ENCODE measurements around the gene C5orf22.
"Not testable (repeated sequence)": the region's sequence is repeated elsewhere in the genome, so short reads cannot be mapped to it uniquely, and the experiment has no call there.

Gene C5orf22

DNA sequence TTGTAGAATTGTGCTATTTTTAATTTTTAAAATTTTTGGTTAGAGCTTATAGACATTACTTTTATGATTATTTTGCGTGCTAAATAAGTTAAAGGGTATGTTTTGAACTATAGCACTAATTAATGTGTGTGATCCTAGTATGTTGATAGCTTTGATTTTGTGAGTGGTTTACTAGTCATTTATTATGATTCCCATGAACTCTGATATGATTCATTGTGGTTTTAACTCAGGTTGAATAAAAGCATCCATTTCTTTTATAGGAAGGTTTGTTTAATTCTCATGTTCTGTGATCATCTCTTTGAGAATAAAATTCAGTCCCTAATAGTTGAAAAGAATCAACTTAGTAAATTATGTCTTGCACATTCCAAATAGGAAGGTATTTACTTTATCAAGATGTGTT lies 22.5 kb downstream of the C5orf22 start:
- peaks cover 34% of the 10 kb centered on the region for H3K36me3 ChIP-seq (ENCODE audit: insufficient read depth, low read length)
- no peaks in the 10 kb centered on the region for H3K27me3 ChIP-seq (ENCODE audit: control insufficient read depth, insufficient read depth, low read length)
- peaks cover 12% of the 10 kb centered on the region for H3K4me1 ChIP-seq (ENCODE audit: control insufficient read depth, insufficient read depth, low read length)
- H3K4me2 ChIP-seq (ENCODE audit: low read length), result no peak overlapping the region
- no peaks in the 10 kb centered on the region for H3K9me3 ChIP-seq (replicated peaks; ENCODE audit: low read length)
- no peak overlapping the region for H3K4me3 ChIP-seq (ENCODE audit: low read length)
- H3K9ac ChIP-seq (ENCODE audit: low read depth, low read length), result no peak overlapping the region

GRCh38 chr5:31556461-31556860 lies 24.4 kb downstream of the C5orf22 start:
- H3K36me3 ChIP-seq (ENCODE audit: insufficient read depth, low read length), result peaks cover 28% of the 10 kb centered on the region
- H3K4me1 ChIP-seq (ENCODE audit: control insufficient read depth, insufficient read depth, low read length), result peaks cover 12% of the 10 kb centered on the region
- no peaks in the 10 kb centered on the region for H3K27me3 ChIP-seq (ENCODE audit: control insufficient read depth, insufficient read depth, low read length)
- H3K9me3 ChIP-seq (replicated peaks; ENCODE audit: low read length), result no peaks in the 10 kb centered on the region
- no peak overlapping the region for H3K4me2 ChIP-seq (ENCODE audit: low read length)
- H3K4me3 ChIP-seq (ENCODE audit: low read length), result no peak overlapping the region
- H3K9ac ChIP-seq (ENCODE audit: low read depth, low read length), result no peak overlapping the region

- H3K4me1 ChIP-seq (ENCODE audit: control insufficient read depth, insufficient read depth, low read length), result no peaks in the 10 kb centered on the region
- H3K9ac ChIP-seq (ENCODE audit: low read depth, low read length), result no peak overlapping the region
- H3K4me2 ChIP-seq (ENCODE audit: low read length), result no peak overlapping the region
- no peak overlapping the region for H3K4me3 ChIP-seq (ENCODE audit: low read length)
- no peaks in the 10 kb centered on the region for H3K27me3 ChIP-seq (ENCODE audit: control insufficient read depth, insufficient read depth, low read length)
- peaks cover 7% of the 10 kb centered on the region for H3K36me3 ChIP-seq (ENCODE audit: insufficient read depth, low read length)
- no peaks in the 10 kb centered on the region for H3K9me3 ChIP-seq (replicated peaks; ENCODE audit: low read length)
Measured at GRCh38 chr5:31559942-31560341, 27.8 kb downstream of the C5orf22 start.

DNA sequence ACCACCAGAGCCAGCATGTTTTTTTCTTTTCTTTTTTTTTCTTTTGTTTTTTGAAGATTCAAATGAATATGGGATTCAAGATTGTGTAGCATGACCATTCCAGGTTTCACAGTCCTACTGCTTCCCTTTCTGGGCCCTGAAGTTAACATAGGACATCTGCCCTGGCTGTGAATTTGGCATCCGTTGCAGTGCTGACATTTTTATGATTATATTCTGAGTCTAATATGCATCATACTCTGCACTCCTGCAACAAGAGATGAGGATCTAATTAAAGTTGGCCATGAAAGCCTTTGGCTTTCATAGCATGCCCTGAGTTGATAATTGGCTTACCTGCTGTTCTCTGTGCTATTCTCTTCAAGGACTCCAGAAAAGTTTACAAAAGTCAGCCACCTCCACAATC lies 29.8 kb downstream of the C5orf22 start:
- Histone ChIP-seq H3K4me1 (ENCODE audit: control insufficient read depth, insufficient read depth, low read length) (no peaks in the 10 kb centered on the region), H3K27me3 (ENCODE audit: control insufficient read depth, insufficient read depth, low read length) (no peaks in the 10 kb centered on the region), H3K9me3 (replicated peaks; ENCODE audit: low read length) (no peaks in the 10 kb centered on the region), H3K36me3 (ENCODE audit: insufficient read depth, low read length) (peaks cover 1% of the 10 kb centered on the region), H3K4me3 (ENCODE audit: low read length) (no peak overlapping the region), H3K4me2 (ENCODE audit: low read length) (no peak overlapping the region), H3K9ac (ENCODE audit: low read depth, low read length) (no peak overlapping the region)

- Histone ChIP-seq H3K4me3 (ENCODE audit: low read length) (no peak overlapping the region), H3K4me1 (ENCODE audit: control insufficient read depth, insufficient read depth, low read length) (no peaks in the 10 kb centered on the region), H3K27me3 (ENCODE audit: control insufficient read depth, insufficient read depth, low read length) (no peaks in the 10 kb centered on the region), H3K9ac (ENCODE audit: low read depth, low read length) (no peak overlapping the region), H3K36me3 (ENCODE audit: insufficient read depth, low read length) (no peaks in the 10 kb centered on the region), H3K9me3 (replicated peaks; ENCODE audit: low read length) (no peaks in the 10 kb centered on the region), H3K4me2 (ENCODE audit: low read length) (no peak overlapping the region)
Measured at GRCh38 chr5:31563216-31563615, 31.1 kb downstream of the C5orf22 start.

GRCh38 chr5:31566362-31566761 lies 34.3 kb downstream of the C5orf22 start:
- not testable (repeated sequence) for H3K4me2 ChIP-seq (ENCODE audit: low read length); H3K36me3 ChIP-seq (ENCODE audit: insufficient read depth, low read length); H3K4me3 ChIP-seq (ENCODE audit: low read length); H3K4me1 ChIP-seq (ENCODE audit: control insufficient read depth, insufficient read depth, low read length); H3K9ac ChIP-seq (ENCODE audit: low read depth, low read length); H3K27me3 ChIP-seq (ENCODE audit: control insufficient read depth, insufficient read depth, low read length); H3K9me3 ChIP-seq (replicated peaks; ENCODE audit: low read length)

DNA sequence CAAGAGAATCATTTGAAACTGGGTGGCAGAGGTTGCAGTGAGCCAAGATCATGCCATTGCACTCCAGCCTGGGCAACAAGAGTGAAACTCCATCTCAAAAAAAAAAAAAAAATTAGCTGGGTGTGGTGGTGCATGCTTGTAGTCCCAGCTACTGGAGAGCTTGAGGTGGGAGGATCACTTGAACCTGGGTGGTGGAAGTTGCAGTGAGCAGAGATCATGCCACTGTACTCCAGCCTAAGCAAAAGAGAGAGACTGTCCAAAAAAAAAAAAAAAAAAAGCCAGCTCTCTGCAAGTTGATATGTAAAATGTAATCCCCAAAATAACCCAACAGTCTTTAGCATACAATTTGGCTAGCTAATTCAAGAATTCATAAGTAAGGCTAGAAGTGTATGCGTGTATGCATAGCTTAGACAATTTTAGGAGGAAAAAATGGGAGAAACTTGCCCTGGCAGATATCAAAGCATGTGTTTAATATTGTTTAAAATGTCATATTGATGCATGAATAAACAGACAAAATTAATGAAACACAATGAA lies 36.3 kb downstream of the C5orf22 start:
- Histone ChIP-seq H3K4me2 (ENCODE audit: low read length) (no peak overlapping the region), H3K4me1 (ENCODE audit: control insufficient read depth, insufficient read depth, low read length) (no peaks in the 10 kb centered on the region), H3K36me3 (ENCODE audit: insufficient read depth, low read length) (no peaks in the 10 kb centered on the region), H3K9me3 (replicated peaks; ENCODE audit: low read length) (no peaks in the 10 kb centered on the region), H3K9ac (ENCODE audit: low read depth, low read length) (no peak overlapping the region), H3K27me3 (ENCODE audit: control insufficient read depth, insufficient read depth, low read length) (no peaks in the 10 kb centered on the region), H3K4me3 (ENCODE audit: low read length) (no peak overlapping the region)

GRCh38 chr5:31569068-31569467 lies 37.0 kb downstream of the C5orf22 start:
- Histone ChIP-seq H3K36me3 (ENCODE audit: insufficient read depth, low read length) (no peaks in the 10 kb centered on the region), H3K27me3 (ENCODE audit: control insufficient read depth, insufficient read depth, low read length) (no peaks in the 10 kb centered on the region), H3K4me1 (ENCODE audit: control insufficient read depth, insufficient read depth, low read length) (no peaks in the 10 kb centered on the region), H3K4me2 (ENCODE audit: low read length) (no peak overlapping the region), H3K9me3 (replicated peaks; ENCODE audit: low read length) (no peaks in the 10 kb centered on the region), H3K4me3 (ENCODE audit: low read length) (no peak overlapping the region), H3K9ac (ENCODE audit: low read depth, low read length) (no peak overlapping the region)

DNA sequence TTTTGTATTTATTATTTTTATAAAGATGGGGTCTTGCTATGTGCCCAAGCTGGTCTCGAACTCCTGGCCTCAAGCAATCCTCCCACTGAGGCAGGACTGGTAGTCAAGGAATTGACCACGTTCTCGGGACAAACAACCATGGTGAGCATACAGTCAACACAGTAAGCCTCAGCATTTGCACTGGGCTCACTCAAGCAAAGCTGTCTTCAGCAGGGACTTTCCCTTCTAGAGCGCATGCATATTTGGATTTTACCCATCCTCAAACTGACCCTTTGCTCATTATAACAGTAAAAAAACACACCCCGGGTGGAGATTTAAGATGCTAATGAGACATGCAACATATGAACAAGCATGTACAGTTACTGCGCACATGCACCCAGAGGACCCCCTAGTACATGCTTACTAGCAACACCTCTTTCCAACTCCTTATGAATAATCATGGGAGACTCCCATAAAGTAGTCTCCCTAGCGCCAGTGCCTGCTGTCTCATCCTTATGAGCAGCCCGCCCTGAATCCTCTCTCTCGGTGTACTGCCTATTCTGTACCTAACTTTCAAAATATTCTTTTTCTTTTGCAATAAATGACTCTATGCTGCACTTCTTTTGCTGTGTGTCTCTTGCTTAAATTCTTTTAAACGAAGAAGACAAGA lies 41.5 kb downstream of the C5orf22 start:
- no peaks in the 10 kb centered on the region for H3K9me3 ChIP-seq (replicated peaks; ENCODE audit: low read length)
- no peaks in the 10 kb centered on the region for H3K4me1 ChIP-seq (ENCODE audit: control insufficient read depth, insufficient read depth, low read length)
- no peak overlapping the region for H3K4me3 ChIP-seq (ENCODE audit: low read length)
- H3K4me2 ChIP-seq (ENCODE audit: low read length), result no peak overlapping the region
- H3K9ac ChIP-seq (ENCODE audit: low read depth, low read length), result no peak overlapping the region
- H3K27me3 ChIP-seq (ENCODE audit: control insufficient read depth, insufficient read depth, low read length), result peaks cover 16% of the 10 kb centered on the region
- H3K36me3 ChIP-seq (ENCODE audit: insufficient read depth, low read length), result no peaks in the 10 kb centered on the region

DNA sequence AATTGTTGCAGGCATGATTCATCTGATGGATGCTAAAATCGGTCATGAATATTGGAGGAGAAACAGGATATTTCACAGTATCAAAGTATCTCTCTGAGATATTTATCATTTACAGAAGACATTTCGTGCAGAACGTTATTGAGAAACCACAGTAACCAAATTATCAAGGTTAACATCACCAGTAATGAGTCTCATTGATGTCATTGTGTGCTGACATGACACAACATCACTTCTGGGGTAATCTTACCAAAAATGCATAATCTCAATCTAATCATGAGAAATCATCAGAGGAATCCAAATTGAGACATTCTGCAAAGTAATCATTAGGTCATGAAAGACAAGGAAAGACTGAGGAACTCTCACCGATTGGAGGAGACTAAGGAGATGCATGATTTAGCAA lies 42.7 kb downstream of the C5orf22 start:
- H3K27me3 ChIP-seq (ENCODE audit: control insufficient read depth, insufficient read depth, low read length), result peaks cover 16% of the 10 kb centered on the region
- H3K36me3 ChIP-seq (ENCODE audit: insufficient read depth, low read length), result no peaks in the 10 kb centered on the region
- no peaks in the 10 kb centered on the region for H3K9me3 ChIP-seq (replicated peaks; ENCODE audit: low read length)
- H3K4me2 ChIP-seq (ENCODE audit: low read length), result no peak overlapping the region
- no peaks in the 10 kb centered on the region for H3K4me1 ChIP-seq (ENCODE audit: control insufficient read depth, insufficient read depth, low read length)
- H3K9ac ChIP-seq (ENCODE audit: low read depth, low read length), result no peak overlapping the region
- H3K4me3 ChIP-seq (ENCODE audit: low read length), result no peak overlapping the region

DNA sequence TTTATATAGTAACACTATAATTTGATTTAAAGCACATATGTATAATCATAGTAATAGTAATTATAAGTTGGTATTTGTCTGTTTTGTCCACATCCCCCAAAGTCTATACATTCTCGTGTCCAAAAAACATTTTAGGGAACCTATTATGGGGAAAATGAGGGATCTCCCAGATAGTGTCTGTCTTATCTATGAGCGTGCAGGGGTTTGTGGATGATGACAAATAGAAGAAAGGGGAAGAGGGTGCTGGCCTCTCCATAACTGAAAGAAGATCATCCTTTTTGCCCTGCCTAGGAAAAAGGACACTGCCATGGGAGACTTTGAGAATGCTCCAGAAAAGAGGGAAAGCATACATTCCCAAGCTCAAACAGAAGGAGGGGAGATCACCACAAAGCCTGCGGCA lies 45.3 kb downstream of the C5orf22 start:
- H3K36me3 ChIP-seq (ENCODE audit: insufficient read depth, low read length), result no peaks in the 10 kb centered on the region
- H3K4me1 ChIP-seq (ENCODE audit: control insufficient read depth, insufficient read depth, low read length), result no peaks in the 10 kb centered on the region
- H3K9ac ChIP-seq (ENCODE audit: low read depth, low read length), result no peak overlapping the region
- H3K9me3 ChIP-seq (replicated peaks; ENCODE audit: low read length), result no peaks in the 10 kb centered on the region
- no peak overlapping the region for H3K4me2 ChIP-seq (ENCODE audit: low read length)
- no peak overlapping the region for H3K4me3 ChIP-seq (ENCODE audit: low read length)
- H3K27me3 ChIP-seq (ENCODE audit: control insufficient read depth, insufficient read depth, low read length), result peaks cover 23% of the 10 kb centered on the region

GRCh38 chr5:31579558-31579957 lies 47.5 kb downstream of the C5orf22 start:
- H3K36me3 ChIP-seq (ENCODE audit: insufficient read depth, low read length), result no peaks in the 10 kb centered on the region
- peaks cover 27% of the 10 kb centered on the region for H3K27me3 ChIP-seq (ENCODE audit: control insufficient read depth, insufficient read depth, low read length)
- no peaks in the 10 kb centered on the region for H3K9me3 ChIP-seq (replicated peaks; ENCODE audit: low read length)
- H3K4me3 ChIP-seq (ENCODE audit: low read length), result no peak overlapping the region
- no peak overlapping the region for H3K4me2 ChIP-seq (ENCODE audit: low read length)
- H3K4me1 ChIP-seq (ENCODE audit: control insufficient read depth, insufficient read depth, low read length), result no peaks in the 10 kb centered on the region
- H3K9ac ChIP-seq (ENCODE audit: low read depth, low read length), result no peak overlapping the region
